HCT116 (cell line): ENCODE measurements around the gene MAP3K12. TPM values are rescaled to one million over a fixed set of nuclear protein-coding genes. Genes with fewer than 3 reads are reported as not detected.

Experiments
- ATAC-seq: fragments of 200-7000 bp; cut with Tn5 transposase; 2 replicates; pipeline ENCODE4 v1.9.1; 2020; ENCODE audit warnings: mild to moderate bottlenecking, moderate library complexity
- BruUV-seq: library from RNA; stranded (reverse); fragments of 400-500 nt; replicated peaks from 2 replicates; lab custom pipeline; 2021; lab: Mats Ljungman, UMichigan
- CTCF ChIA-PET: fragments of 300-600 bp; sonication (Branson Sonifier 250); formaldehyde crosslinking; loops from one replicate; lab custom pipeline; 2021; ENCODE audit warnings: antibody characterized with exemption; lab: Charles Lee
- POLR2A ChIA-PET: fragments of 300-600, 350-600 bp; sonication (Branson Sonifier 250); formaldehyde crosslinking; loops from one replicate; lab custom pipeline; 2021; ENCODE audit warnings: antibody characterized with exemption; lab: Charles Lee
- RAD21 ChIA-PET, 2 experiments: fragments of 300-600 bp; sonication (Branson Sonifier 250); formaldehyde crosslinking; loops; one replicate each; lab custom pipeline; 2023; ENCODE audit warnings: low total read pairs in 2 of 2; ENCODE audit not compliant: uncharacterized antibody in 2 of 2, unreplicated experiment in 2 of 2, low non-redundant PET in 1 of 2; lab: Charles Lee
- DNase-seq: peaks from one replicate; pipeline ENCODE4 v3.0.0-alpha.2; 2010; ENCODE audit warnings: low read depth, low spot score
- H2AFZ ChIP-seq: fragments of 200-600 bp; shearing (Covaris generic), sonication (generic); 2 replicates; pipeline ENCODE4 v1.6.1; 2017; ENCODE audit warnings: low read depth, mixed run types, mixed read lengths, antibody characterized with exemption, low read length; ENCODE audit not compliant: poor library complexity, severe bottlenecking
- H3K27ac ChIP-seq: 2 replicates; pipeline ENCODE4 v1.5.1; 2012; ENCODE audit warnings: low read depth, low read length
- H3K27me3 ChIP-seq: fragments of 200-600 bp; sonication (generic); 2 replicates; pipeline ENCODE4 v1.6.1; 2016; ENCODE audit warnings: mixed run types, low read length, mixed read lengths; ENCODE audit not compliant: insufficient read depth
- H3K36me3 ChIP-seq, 2 experiments: fragments of 200-500 bp in 1 of 2; fragments of 200-600 bp in 1 of 2; sonication (Bioruptor generic) in 1 of 2; sonication (generic) in 1 of 2; 2 replicates each; pipeline versions ENCODE4 v1.5.1 to v1.6.1; 2014 to 2016; ENCODE audit warnings: low read length in 2 of 2, inconsistent platforms in 1 of 2, mixed read lengths in 1 of 2, mixed run types in 1 of 2; ENCODE audit not compliant: insufficient read depth in 2 of 2, control insufficient read depth in 1 of 2
- H3K4me1 ChIP-seq, 2 experiments: fragments of 200-600 bp in 1 of 2; sonication (generic) in 1 of 2; 2 replicates each; pipeline versions ENCODE4 v1.5.1 to v1.6.1; 2012 to 2017; ENCODE audit warnings: low read length in 2 of 2, inconsistent platforms in 1 of 2, mild to moderate bottlenecking in 1 of 2, mixed read lengths in 1 of 2, mixed run types in 1 of 2, moderate library complexity in 1 of 2; ENCODE audit not compliant: insufficient read depth in 2 of 2, control insufficient read depth in 1 of 2
- H3K4me2 ChIP-seq: fragments of 200-600 bp; sonication (generic); 2 replicates; pipeline ENCODE4 v1.6.1; 2017; ENCODE audit warnings: mixed run types, low read length, mixed read lengths
- H3K4me3 ChIP-seq, 2 experiments: fragments of 200-600 bp in 1 of 2; sonication (generic) in 1 of 2; replicated peaks in 1 of 2; 2 replicates each; pipeline ENCODE4 v1.5.1; 2011 to 2016; ENCODE audit warnings: low read length in 2 of 2, control low read depth in 1 of 2, low read depth in 1 of 2, mild to moderate bottlenecking in 1 of 2, mixed read lengths in 1 of 2, mixed run types in 1 of 2
- H3K79me2 ChIP-seq: fragments of 200-600 bp; sonication (generic); 2 replicates; pipeline ENCODE4 v1.6.1; 2017; ENCODE audit warnings: mild to moderate bottlenecking, mixed run types, low read length, moderate library complexity, mixed read lengths; ENCODE audit not compliant: insufficient read depth
- H3K9ac ChIP-seq: fragments of 200-600 bp; sonication (generic); 2 replicates; pipeline ENCODE4 v1.6.1; 2016; ENCODE audit warnings: low read length, mixed read lengths
- H3K9me2 ChIP-seq: fragments of 200-600 bp; sonication (generic), shearing (Covaris generic); 2 replicates; pipeline ENCODE4 v1.6.1; 2017; ENCODE audit warnings: mixed run types, mild to moderate bottlenecking, moderate library complexity; ENCODE audit not compliant: insufficient read depth
- H3K9me3 ChIP-seq, 2 experiments: fragments of 200-500 bp in 1 of 2; fragments of 200-600 bp in 1 of 2; sonication (Bioruptor generic) in 1 of 2; sonication (generic) in 1 of 2; 2 replicates each; pipeline ENCODE4 v1.6.1; 2014 to 2017; ENCODE audit warnings: low read length in 2 of 2, mixed read lengths in 2 of 2, inconsistent platforms in 1 of 2, low read depth in 1 of 2, mild to moderate bottlenecking in 1 of 2, mixed run types in 1 of 2, moderate library complexity in 1 of 2; ENCODE audit not compliant: control insufficient read depth in 1 of 2, insufficient read depth in 1 of 2
- H4K20me1 ChIP-seq: fragments of 200-600 bp; sonication (generic), shearing (Covaris generic); 2 replicates; pipeline ENCODE4 v1.6.1; 2017; ENCODE audit warnings: mixed run types, mild to moderate bottlenecking, moderate library complexity; ENCODE audit not compliant: insufficient read depth
- CEBPB ChIP-seq: IDR thresholded peaks from 2 replicates; pipeline ENCODE4 v1.6.1; 2012; ENCODE audit warnings: low read depth
- EGR1 ChIP-seq: IDR thresholded peaks from 2 replicates; pipeline ENCODE4 v1.6.1; 2012; ENCODE audit warnings: low read depth
- ELF1 ChIP-seq: IDR thresholded peaks from 2 replicates; pipeline ENCODE4 v1.6.1; 2012; ENCODE audit warnings: low read depth, borderline replicate concordance
- POLR2AphosphoS5 ChIP-seq: IDR thresholded peaks from 2 replicates; pipeline ENCODE4 v1.6.1; 2011; ENCODE audit warnings: mild to moderate bottlenecking, low read depth, low read length, moderate library complexity
- RAD21 ChIP-seq: IDR thresholded peaks from 2 replicates; pipeline ENCODE4 v1.6.1; 2012; ENCODE audit warnings: low read depth, mild to moderate bottlenecking
- ZFX ChIP-seq: fragments of 450-650 bp; IDR thresholded peaks from 2 replicates; pipeline ENCODE4 v1.6.1; 2017
- intact Hi-C: fragments of 100-400 bp; cut with micrococcal nuclease; formaldehyde crosslinking; loops from 2 replicates; pipeline ENCODE4 v1.10.0; 2022
- total RNA-seq: library from RNA; stranded (reverse); gene quantifications from one replicate; pipeline ENCODE4 v1.2.1, GENCODE V29; 2021; ENCODE audit not compliant: unreplicated experiment
- TF ChIP-seq, protein P1 (sequence below): IDR thresholded peaks from 2 replicates; pipeline ENCODE4 v1.6.1; 2012
- TF ChIP-seq, protein P2 (sequence below): IDR thresholded peaks from 2 replicates; pipeline ENCODE4 v1.6.1; 2012; ENCODE audit warnings: low read depth
- TF ChIP-seq, protein P3 (sequence below), 3 experiments: fragments of 200-600 bp in 1 of 3; sonication (generic) in 1 of 3; IDR thresholded peaks in 2 of 3; conservative IDR thresholded peaks in 1 of 3; 2 replicates each; pipeline ENCODE4 v1.5.1; 2012 to 2017; ENCODE audit warnings: low read depth in 2 of 3, low read length in 2 of 3, antibody characterized with exemption in 1 of 3, borderline replicate concordance in 1 of 3, control low read depth in 1 of 3, mild to moderate bottlenecking in 1 of 3, mixed read lengths in 1 of 3, mixed run types in 1 of 3, moderate library complexity in 1 of 3; ENCODE audit not compliant: insufficient read depth in 1 of 3
- TF ChIP-seq, protein P4 (sequence below): IDR thresholded peaks from 2 replicates; pipeline ENCODE4 v1.6.1; 2012

The MAP3K12 gene
- total RNA-seq, 1 experiment from 2014 or later: 16.3 TPM

DNA sequence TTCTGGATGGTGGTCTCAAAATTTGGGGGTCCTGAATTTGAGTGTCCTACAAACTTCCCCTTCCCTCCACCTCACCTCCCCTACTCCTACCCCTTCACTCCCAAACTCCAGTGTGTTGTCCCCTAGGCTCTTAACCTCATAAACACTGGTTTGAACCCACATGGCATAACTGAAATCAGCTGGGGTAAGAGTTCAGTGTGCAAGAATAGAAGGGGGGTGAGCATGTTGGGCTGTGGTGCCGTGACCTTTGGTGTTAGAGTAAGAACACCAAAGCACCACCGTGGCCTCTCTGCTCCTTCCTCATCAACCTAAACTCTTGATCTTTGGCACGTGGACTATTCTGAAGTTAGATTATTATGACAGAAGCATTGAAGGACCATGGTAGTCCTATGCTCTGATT is 36.3 kb downstream of the MAP3K12 start:
- Histone ChIP-seq H3K27ac (no peak overlapping the region), H3K27me3 (no peaks in the 10 kb centered on the region), H3K36me3 (peaks cover 94 to 95% of the 10 kb centered on the region in 2 experiments), H3K4me3 (no peak overlapping the region), H3K4me2 (no peak overlapping the region), H3K9me2 (no peaks in the 10 kb centered on the region), H3K79me2 (peaks cover 100% of the 10 kb centered on the region), H3K4me1 (no peaks in the 10 kb centered on the region), H3K9me3 (no peaks in the 10 kb centered on the region), H2AFZ (no peak overlapping the region), H3K9ac (no peak overlapping the region), H4K20me1 (peaks cover 66% of the 10 kb centered on the region; the same call in 1 of the 2 replicates)
- no peak for TF ChIP-seq POLR2AphosphoS5
- TF ChIP-seq ELF1: no peak
- TF ChIP-seq CEBPB: no peak
- TF ChIP-seq, protein P1, sequence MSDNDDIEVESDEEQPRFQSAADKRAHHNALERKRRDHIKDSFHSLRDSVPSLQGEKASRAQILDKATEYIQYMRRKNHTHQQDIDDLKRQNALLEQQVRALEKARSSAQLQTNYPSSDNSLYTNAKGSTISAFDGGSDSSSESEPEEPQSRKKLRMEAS: no peak
- TF ChIP-seq EGR1: no peak
- TF ChIP-seq, protein P2, sequence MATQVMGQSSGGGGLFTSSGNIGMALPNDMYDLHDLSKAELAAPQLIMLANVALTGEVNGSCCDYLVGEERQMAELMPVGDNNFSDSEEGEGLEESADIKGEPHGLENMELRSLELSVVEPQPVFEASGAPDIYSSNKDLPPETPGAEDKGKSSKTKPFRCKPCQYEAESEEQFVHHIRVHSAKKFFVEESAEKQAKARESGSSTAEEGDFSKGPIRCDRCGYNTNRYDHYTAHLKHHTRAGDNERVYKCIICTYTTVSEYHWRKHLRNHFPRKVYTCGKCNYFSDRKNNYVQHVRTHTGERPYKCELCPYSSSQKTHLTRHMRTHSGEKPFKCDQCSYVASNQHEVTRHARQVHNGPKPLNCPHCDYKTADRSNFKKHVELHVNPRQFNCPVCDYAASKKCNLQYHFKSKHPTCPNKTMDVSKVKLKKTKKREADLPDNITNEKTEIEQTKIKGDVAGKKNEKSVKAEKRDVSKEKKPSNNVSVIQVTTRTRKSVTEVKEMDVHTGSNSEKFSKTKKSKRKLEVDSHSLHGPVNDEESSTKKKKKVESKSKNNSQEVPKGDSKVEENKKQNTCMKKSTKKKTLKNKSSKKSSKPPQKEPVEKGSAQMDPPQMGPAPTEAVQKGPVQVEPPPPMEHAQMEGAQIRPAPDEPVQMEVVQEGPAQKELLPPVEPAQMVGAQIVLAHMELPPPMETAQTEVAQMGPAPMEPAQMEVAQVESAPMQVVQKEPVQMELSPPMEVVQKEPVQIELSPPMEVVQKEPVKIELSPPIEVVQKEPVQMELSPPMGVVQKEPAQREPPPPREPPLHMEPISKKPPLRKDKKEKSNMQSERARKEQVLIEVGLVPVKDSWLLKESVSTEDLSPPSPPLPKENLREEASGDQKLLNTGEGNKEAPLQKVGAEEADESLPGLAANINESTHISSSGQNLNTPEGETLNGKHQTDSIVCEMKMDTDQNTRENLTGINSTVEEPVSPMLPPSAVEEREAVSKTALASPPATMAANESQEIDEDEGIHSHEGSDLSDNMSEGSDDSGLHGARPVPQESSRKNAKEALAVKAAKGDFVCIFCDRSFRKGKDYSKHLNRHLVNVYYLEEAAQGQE: no peak
- intact Hi-C loops: no loop called here
- CTCF ChIA-PET: no interaction called here
- no TSS peak for BruUV-seq
- RAD21 ChIA-PET: no interaction called here
- POLR2A ChIA-PET: no interaction called here
- no peak for ATAC-seq
- DNase-seq: no peak

DNA sequence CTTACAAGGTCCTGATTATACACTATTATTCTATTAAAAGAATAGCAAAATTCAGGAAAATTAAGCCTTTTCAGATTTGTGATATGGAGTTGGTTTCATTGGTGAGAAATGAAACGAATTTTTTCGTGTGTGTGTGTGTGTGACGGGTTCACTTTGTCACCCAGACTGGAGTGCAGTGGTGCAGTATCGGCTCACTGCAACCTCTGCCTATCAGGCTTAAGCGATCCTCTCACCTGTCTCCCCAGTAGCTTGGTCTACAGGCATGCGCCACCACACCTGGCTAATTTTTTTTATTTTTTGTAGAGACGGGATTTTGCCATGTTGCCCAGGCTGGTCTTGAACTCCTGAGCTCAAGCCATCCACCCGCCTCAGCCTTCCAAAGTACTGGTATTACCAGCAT is 37.7 kb downstream of the MAP3K12 start:
- no TSS peak for BruUV-seq
- peaks cover 93 to 94% of the 10 kb centered on the region in 2 experiments for H3K36me3 ChIP-seq
- H3K9me3 ChIP-seq: no peaks in the 10 kb centered on the region
- peaks cover 67% of the 10 kb centered on the region; the same call in 1 of the 2 replicates for H4K20me1 ChIP-seq
- no peak overlapping the region for H3K27ac ChIP-seq
- no peaks in the 10 kb centered on the region for H3K4me1 ChIP-seq
- H3K9ac ChIP-seq: no peak overlapping the region
- H2AFZ ChIP-seq: no peak overlapping the region
- ChIA-PET RAD21 (no interaction called here), CTCF (no interaction called here), POLR2A (no interaction called here)
- H3K27me3 ChIP-seq: no peaks in the 10 kb centered on the region
- H3K4me3 ChIP-seq: no peak overlapping the region
- no peaks in the 10 kb centered on the region for H3K9me2 ChIP-seq
- DNase-seq (no peak), ATAC-seq (no peak)
- H3K4me2 ChIP-seq: no peak overlapping the region
- H3K79me2 ChIP-seq: peaks cover 100% of the 10 kb centered on the region
- intact Hi-C loops: no loop called here
- TF ChIP-seq ZFX (no peak), CEBPB (no peak), RAD21 (no peak)
- TF ChIP-seq, protein P3, sequence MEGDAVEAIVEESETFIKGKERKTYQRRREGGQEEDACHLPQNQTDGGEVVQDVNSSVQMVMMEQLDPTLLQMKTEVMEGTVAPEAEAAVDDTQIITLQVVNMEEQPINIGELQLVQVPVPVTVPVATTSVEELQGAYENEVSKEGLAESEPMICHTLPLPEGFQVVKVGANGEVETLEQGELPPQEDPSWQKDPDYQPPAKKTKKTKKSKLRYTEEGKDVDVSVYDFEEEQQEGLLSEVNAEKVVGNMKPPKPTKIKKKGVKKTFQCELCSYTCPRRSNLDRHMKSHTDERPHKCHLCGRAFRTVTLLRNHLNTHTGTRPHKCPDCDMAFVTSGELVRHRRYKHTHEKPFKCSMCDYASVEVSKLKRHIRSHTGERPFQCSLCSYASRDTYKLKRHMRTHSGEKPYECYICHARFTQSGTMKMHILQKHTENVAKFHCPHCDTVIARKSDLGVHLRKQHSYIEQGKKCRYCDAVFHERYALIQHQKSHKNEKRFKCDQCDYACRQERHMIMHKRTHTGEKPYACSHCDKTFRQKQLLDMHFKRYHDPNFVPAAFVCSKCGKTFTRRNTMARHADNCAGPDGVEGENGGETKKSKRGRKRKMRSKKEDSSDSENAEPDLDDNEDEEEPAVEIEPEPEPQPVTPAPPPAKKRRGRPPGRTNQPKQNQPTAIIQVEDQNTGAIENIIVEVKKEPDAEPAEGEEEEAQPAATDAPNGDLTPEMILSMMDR (IDR thresholded peaks at IDR 0.05 in 2 of 3, conservative IDR thresholded peaks at IDR 0.05 in 1 of 3; ENCODE audit: borderline replicate concordance in 1 of 3, insufficient read depth in 1 of 3, low read depth in 2 of 3, low read length in 2 of 3): no peak
- TF ChIP-seq, protein P2: no peak
- TF ChIP-seq, protein P4, sequence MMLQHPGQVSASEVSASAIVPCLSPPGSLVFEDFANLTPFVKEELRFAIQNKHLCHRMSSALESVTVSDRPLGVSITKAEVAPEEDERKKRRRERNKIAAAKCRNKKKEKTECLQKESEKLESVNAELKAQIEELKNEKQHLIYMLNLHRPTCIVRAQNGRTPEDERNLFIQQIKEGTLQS: no peak
